OCI-LY7 (cell line): Measurements from ENCODE around the gene CLMP. TPM values are rescaled to one million over a fixed set of nuclear protein-coding genes. Genes with fewer than 3 reads are reported as not detected.

Source experiments
- BruUV-seq: library from RNA; stranded (reverse); fragments of 400-500 nt; replicated peaks from 2 replicates; lab custom pipeline; 2021; lab: Mats Ljungman, UMichigan
- CTCF ChIA-PET: fragments of 300-600 bp; sonication (Branson Sonifier 250); formaldehyde crosslinking; loops from one replicate; lab custom pipeline; 2022; ENCODE audit warnings: antibody characterized with exemption; ENCODE audit not compliant: unreplicated experiment; lab: Charles Lee
- POLR2A ChIA-PET: fragments of 300-600 bp; sonication (Branson Sonifier 250); formaldehyde crosslinking; loops from one replicate; lab custom pipeline; 2022; ENCODE audit warnings: antibody characterized with exemption; lab: Charles Lee
- DNase-seq: peaks from one replicate; pipeline ENCODE4 v3.0.0-alpha.2; 2015; ENCODE audit warnings: low spot score
- H2AFZ ChIP-seq: fragments of 200-600 bp; sonication (generic), shearing (Covaris generic); 2 replicates; pipeline ENCODE4 v1.6.1; 2014; ENCODE audit warnings: mild to moderate bottlenecking, antibody characterized with exemption, low read length, moderate library complexity
- H3K27ac ChIP-seq: fragments of 200-600 bp; sonication (generic); 2 replicates; pipeline ENCODE4 v1.5.1; 2014; ENCODE audit warnings: mixed run types, low read depth, mild to moderate bottlenecking, moderate library complexity, low read length, inconsistent platforms; ENCODE audit not compliant: poor library complexity, severe bottlenecking
- H3K36me3 ChIP-seq: fragments of 200-600 bp; sonication (generic); 2 replicates; pipeline ENCODE4 v1.6.1; 2014; ENCODE audit warnings: mild to moderate bottlenecking, antibody characterized with exemption, low read length, moderate library complexity, mixed read lengths; ENCODE audit not compliant: insufficient read depth
- H3K4me1 ChIP-seq: fragments of 200-600 bp; sonication (generic); 2 replicates; pipeline ENCODE4 v1.5.1; 2014; ENCODE audit warnings: mild to moderate bottlenecking, low read length; ENCODE audit not compliant: insufficient read depth, poor library complexity, severe bottlenecking
- H3K4me2 ChIP-seq: fragments of 200-600 bp; sonication (generic); 2 replicates; pipeline ENCODE4 v1.6.1; 2014; ENCODE audit warnings: mild to moderate bottlenecking, low read length
- H3K4me3 ChIP-seq: fragments of 200-600 bp; sonication (generic); 2 replicates; pipeline ENCODE4 v1.5.1; 2014; ENCODE audit warnings: mild to moderate bottlenecking, low read depth, low read length; ENCODE audit not compliant: poor library complexity, severe bottlenecking
- H3K79me2 ChIP-seq: fragments of 200-600 bp; sonication (generic); 2 replicates; pipeline ENCODE4 v1.6.1; 2016; ENCODE audit warnings: low read depth, mild to moderate bottlenecking, low read length, moderate library complexity, mixed read lengths; ENCODE audit not compliant: insufficient read depth
- H3K9me2 ChIP-seq: fragments of 200-600 bp; sonication (generic); 2 replicates; pipeline ENCODE4 v1.6.1; 2016; ENCODE audit warnings: mild to moderate bottlenecking, low read length, mixed read lengths; ENCODE audit not compliant: insufficient read depth
- H3K9me3 ChIP-seq: fragments of 200-600 bp; sonication (generic); 2 replicates; pipeline ENCODE4 v1.6.1; 2014; ENCODE audit warnings: mild to moderate bottlenecking, mixed run types, low read length, mixed read lengths
- H4K20me1 ChIP-seq: fragments of 200-600 bp; sonication (generic); 2 replicates; pipeline ENCODE4 v1.6.1; 2014; ENCODE audit warnings: mild to moderate bottlenecking, antibody characterized with exemption, low read length, moderate library complexity, mixed read lengths; ENCODE audit not compliant: insufficient read depth
- EZH2phosphoT487 ChIP-seq: fragments of 200-600 bp; sonication (generic); IDR thresholded peaks from 2 replicates; pipeline ENCODE4 v1.6.1; 2018; ENCODE audit warnings: low read depth, borderline replicate concordance, mild to moderate bottlenecking, mixed run types, antibody characterized with exemption, low read length, moderate library complexity, mixed read lengths
- intact Hi-C: fragments of 100-400 bp; cut with micrococcal nuclease; formaldehyde crosslinking; loops from one replicate; pipeline ENCODE4 v1.10.0; 2022; ENCODE audit not compliant: unreplicated experiment
- total RNA-seq, 2 experiments: library from RNA; depleted of rRNA in 1 of 2; stranded (reverse); fragments of >200 nt in 1 of 2; shearing (Covaris generic) in 1 of 2; gene quantifications; 2 replicates each; pipeline ENCODE4 v1.2.3, GENCODE V29; 2014 to 2022
- TF ChIP-seq, protein P1 (sequence below): fragments of 200-600 bp; sonication (generic); conservative IDR thresholded peaks from 2 replicates; pipeline ENCODE4 v1.5.1; 2014; ENCODE audit warnings: mild to moderate bottlenecking, antibody characterized with exemption, low read length, moderate library complexity, mixed read lengths

Gene CLMP
- total RNA-seq, 2 experiments from 2014 or later, result not detected

GRCh38 chr11:123051146-123051545 is 143.9 kb downstream of the CLMP start:
- CTCF ChIA-PET, result no interaction called here
- H3K9me3 ChIP-seq, result no peaks in the 10 kb centered on the region

GRCh38 chr11:123047947-123048293 is 147.1 kb downstream of the CLMP start:
- Histone ChIP-seq H3K79me2 (no peaks in the 10 kb centered on the region), H3K9me2 (no peaks in the 10 kb centered on the region), H3K4me3 (no peak overlapping the region), H3K9me3 (no peaks in the 10 kb centered on the region), H4K20me1 (no peaks in the 10 kb centered on the region), H2AFZ (no peak overlapping the region), H3K4me1 (no peaks in the 10 kb centered on the region), H3K27ac (no peak overlapping the region), H3K36me3 (no peaks in the 10 kb centered on the region), H3K4me2 (no peak overlapping the region)
- ChIA-PET POLR2A (interaction anchor here (0.6 to 1.3 kb wide), 2 partner anchors 10 to 21 kb away, joined by 3 to 5 read pairs; no protein-coding TSS in a partner anchor), CTCF (interaction anchor here (1.1 kb wide), 1 partner anchor 14 kb away, joined by 3 read pairs; the partner anchor contains the start of gene HSPA8)
- no TSS peak for BruUV-seq
- intact Hi-C loops, result no loop called here
- DNase-seq, result no peak
- TF ChIP-seq EZH2phosphoT487, result no peak
- TF ChIP-seq, protein P1, sequence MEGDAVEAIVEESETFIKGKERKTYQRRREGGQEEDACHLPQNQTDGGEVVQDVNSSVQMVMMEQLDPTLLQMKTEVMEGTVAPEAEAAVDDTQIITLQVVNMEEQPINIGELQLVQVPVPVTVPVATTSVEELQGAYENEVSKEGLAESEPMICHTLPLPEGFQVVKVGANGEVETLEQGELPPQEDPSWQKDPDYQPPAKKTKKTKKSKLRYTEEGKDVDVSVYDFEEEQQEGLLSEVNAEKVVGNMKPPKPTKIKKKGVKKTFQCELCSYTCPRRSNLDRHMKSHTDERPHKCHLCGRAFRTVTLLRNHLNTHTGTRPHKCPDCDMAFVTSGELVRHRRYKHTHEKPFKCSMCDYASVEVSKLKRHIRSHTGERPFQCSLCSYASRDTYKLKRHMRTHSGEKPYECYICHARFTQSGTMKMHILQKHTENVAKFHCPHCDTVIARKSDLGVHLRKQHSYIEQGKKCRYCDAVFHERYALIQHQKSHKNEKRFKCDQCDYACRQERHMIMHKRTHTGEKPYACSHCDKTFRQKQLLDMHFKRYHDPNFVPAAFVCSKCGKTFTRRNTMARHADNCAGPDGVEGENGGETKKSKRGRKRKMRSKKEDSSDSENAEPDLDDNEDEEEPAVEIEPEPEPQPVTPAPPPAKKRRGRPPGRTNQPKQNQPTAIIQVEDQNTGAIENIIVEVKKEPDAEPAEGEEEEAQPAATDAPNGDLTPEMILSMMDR, result no peak

More at GRCh38 chr11:123051146-123051545, 143.9 kb downstream of the CLMP start:
- intact Hi-C loops, result no loop called here
- TF ChIP-seq EZH2phosphoT487, result no peak
- TF ChIP-seq, protein P1, result no peak
- H3K4me1 ChIP-seq, result peaks cover 4% of the 10 kb centered on the region
- H3K4me3 ChIP-seq, result no peak overlapping the region
- BruUV-seq, result no TSS peak
- H3K79me2 ChIP-seq, result no peaks in the 10 kb centered on the region
- H3K27ac ChIP-seq, result no peak overlapping the region
- no peaks in the 10 kb centered on the region for H4K20me1 ChIP-seq
- H2AFZ ChIP-seq, result no peak overlapping the region
- POLR2A ChIA-PET, result no interaction called here
- no peak for DNase-seq
- H3K36me3 ChIP-seq, result peaks cover 31% of the 10 kb centered on the region
- no peak overlapping the region for H3K4me2 ChIP-seq
- no peaks in the 10 kb centered on the region for H3K9me2 ChIP-seq

DNA sequence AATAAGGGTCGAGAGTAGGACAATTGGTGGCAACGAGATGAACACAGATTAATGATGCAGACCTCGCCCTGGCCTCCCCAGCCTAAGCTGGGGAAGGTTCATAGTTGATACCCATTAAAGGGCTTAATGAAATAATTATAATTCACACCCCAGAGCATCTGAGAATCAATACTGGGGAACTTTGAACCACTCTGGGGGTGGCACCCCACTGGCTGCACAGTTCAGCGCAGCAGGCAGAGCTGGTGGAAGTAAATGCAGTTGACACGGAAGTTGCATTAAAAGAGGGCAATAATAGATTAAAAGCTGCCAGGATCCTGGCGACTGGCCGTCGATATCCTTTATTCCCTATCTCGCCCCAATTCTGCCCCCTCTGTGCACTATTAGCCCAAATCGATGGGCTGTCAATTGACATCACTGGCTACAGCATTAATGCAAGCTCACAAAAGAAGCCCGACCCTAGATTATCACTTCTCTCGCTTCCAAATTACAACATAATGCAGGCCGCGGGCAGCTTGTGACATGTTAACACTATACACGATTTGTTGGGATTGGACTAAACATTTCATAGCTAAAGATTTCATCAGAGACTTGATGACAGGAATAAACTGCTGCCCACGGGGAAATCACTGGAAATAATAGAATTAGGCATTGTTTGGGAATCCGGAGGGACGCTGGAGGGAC is 147.6 kb downstream of the CLMP start:
- no peaks in the 10 kb centered on the region for H3K9me3 ChIP-seq
- no peaks in the 10 kb centered on the region for H3K4me1 ChIP-seq
- no peak overlapping the region for H3K27ac ChIP-seq
- intact Hi-C loops, result no loop called here
- H3K9me2 ChIP-seq, result no peaks in the 10 kb centered on the region
- CTCF ChIA-PET, result interaction anchor here (1.1 kb wide), 1 partner anchor 15 kb away, joined by 3 read pairs; the partner anchor contains the start of gene HSPA8
- H3K4me2 ChIP-seq, result no peak overlapping the region
- TF ChIP-seq EZH2phosphoT487, result no peak
- TF ChIP-seq, protein P1, result no peak
- H3K36me3 ChIP-seq, result no peaks in the 10 kb centered on the region
- BruUV-seq, result no TSS peak
- H4K20me1 ChIP-seq, result no peaks in the 10 kb centered on the region
- POLR2A ChIA-PET, result interaction anchor here (1.3 kb wide), 1 partner anchor 10 kb away, joined by 5 read pairs; no protein-coding TSS in a partner anchor
- no peak overlapping the region for H2AFZ ChIP-seq
- no peak for DNase-seq
- no peak overlapping the region for H3K4me3 ChIP-seq
- H3K79me2 ChIP-seq, result no peaks in the 10 kb centered on the region
